Measurements from ENCODE around the gene FOXJ3. TPM values are rescaled to one million over a fixed set of nuclear protein-coding genes. Genes with fewer than 3 reads are reported as not detected.

Gene FOXJ3
- total RNA-seq, 1 donor from 2014 or later: 15.1 TPM

- no peak for DNase-seq (ENCODE audit: low read depth in 2 of 2)
These were observed 23.1 kb downstream of the FOXJ3 start for GRCh38 chr1:42311897-42312296.

- peak in 1 of 2 donors; percentile 44 for DNase-seq (ENCODE audit: low read depth in 2 of 2)
These were observed 23.9 kb downstream of the FOXJ3 start for GRCh38 chr1:42311138-42311537.

- DNase-seq (ENCODE audit: low read depth in 2 of 2): no peak
These were observed 28.1 kb downstream of the FOXJ3 start for GRCh38 chr1:42306977-42307376.

- no peak for DNase-seq (ENCODE audit: low read depth in 2 of 2)
These were observed 29.4 kb downstream of the FOXJ3 start for GRCh38 chr1:42305639-42306038.

- no peak for DNase-seq (ENCODE audit: low read depth in 2 of 2)
These were observed 33.0 kb downstream of the FOXJ3 start for GRCh38 chr1:42302034-42302433.

- DNase-seq (ENCODE audit: low read depth in 2 of 2): no peak
These were observed 36.5 kb downstream of the FOXJ3 start for GRCh38 chr1:42298520-42298919.

GRCh38 chr1:42295816-42296215 is 39.2 kb downstream of the FOXJ3 start:
- DNase-seq (ENCODE audit: low read depth in 2 of 2): no peak

- DNase-seq (ENCODE audit: low read depth in 2 of 2): no peak
These were observed 44.9 kb downstream of the FOXJ3 start for GRCh38 chr1:42290130-42290529.

GRCh38 chr1:42288311-42288985 is 46.6 kb downstream of the FOXJ3 start:
- DNase-seq (ENCODE audit: low read depth in 2 of 2): no peak

GRCh38 chr1:42282867-42283583 is 52.0 kb downstream of the FOXJ3 start:
- DNase-seq (ENCODE audit: low read depth in 2 of 2): peak in 1 of 2 donors; percentile 51

- peak in 1 of 2 donors; percentile 14 for DNase-seq (ENCODE audit: low read depth in 2 of 2)
These were observed 52.9 kb downstream of the FOXJ3 start for GRCh38 chr1:42282024-42282579.

- DNase-seq (ENCODE audit: low read depth in 2 of 2): no peak
These were observed 54.2 kb downstream of the FOXJ3 start for GRCh38 chr1:42280821-42281220.

GRCh38 chr1:42279055-42279454 is 56.0 kb downstream of the FOXJ3 start:
- no peak for DNase-seq (ENCODE audit: low read depth in 2 of 2)

GRCh38 chr1:42272920-42273319 is 62.1 kb downstream of the FOXJ3 start:
- no peak for DNase-seq (ENCODE audit: low read depth in 2 of 2)

- no peak for DNase-seq (ENCODE audit: low read depth in 2 of 2)
These were observed 67.1 kb downstream of the FOXJ3 start for GRCh38 chr1:42267904-42268303.

- DNase-seq (ENCODE audit: low read depth in 2 of 2): peak in 1 of 2 donors; percentile 19
These were observed 68.5 kb downstream of the FOXJ3 start for GRCh38 chr1:42266253-42267135.

GRCh38 chr1:42264511-42265190 is 70.4 kb downstream of the FOXJ3 start:
- no peak for DNase-seq (ENCODE audit: low read depth in 2 of 2)

- DNase-seq (ENCODE audit: low read depth in 2 of 2): no peak
These were observed 72.0 kb downstream of the FOXJ3 start for GRCh38 chr1:42263019-42263418.

- DNase-seq (ENCODE audit: low read depth in 2 of 2): no peak
These were observed 74.5 kb downstream of the FOXJ3 start for GRCh38 chr1:42260376-42261070.

- peak in 1 of 2 donors; percentile 10 for DNase-seq (ENCODE audit: low read depth in 2 of 2)
These were observed 75.3 kb downstream of the FOXJ3 start for GRCh38 chr1:42259739-42260064.
